ENCODE results near the gene MUC22.

GRCh38 chr6:31004794-31005193, 5.5 kb upstream of the MUC22 start:
- TF ChIP-seq POLR2AphosphoS5 (IDR thresholded peaks at IDR 0.05; ENCODE audit: borderline replicate concordance, low read depth, low read length): no peak
- no peak for TF ChIP-seq EZH2 (IDR thresholded peaks at IDR 0.05)

Measured in SK-N-MC (cell line).